ENCODE data around the gene ZBTB17.
"Not testable (repeated sequence)": the region's sequence is repeated elsewhere in the genome, so short reads cannot be mapped to it uniquely, and the experiment has no call there.

Gene ZBTB17

GRCh38 chr1:16010837-16011236, 34.9 kb upstream of the ZBTB17 start:
- DNase-seq: no peak

GRCh38 chr1:16009678-16010077, 33.8 kb upstream of the ZBTB17 start:
- DNase-seq: no peak

- peak; percentile 59 to 78 for DNase-seq
These were observed 33.1 kb upstream of the ZBTB17 start for GRCh38 chr1:16009030-16009460.

- DNase-seq: no peak
These were observed 31.9 kb upstream of the ZBTB17 start for GRCh38 chr1:16007671-16008341.

GRCh38 chr1:16006552-16007485, 30.9 kb upstream of the ZBTB17 start:
- DNase-seq: no peak

DNA sequence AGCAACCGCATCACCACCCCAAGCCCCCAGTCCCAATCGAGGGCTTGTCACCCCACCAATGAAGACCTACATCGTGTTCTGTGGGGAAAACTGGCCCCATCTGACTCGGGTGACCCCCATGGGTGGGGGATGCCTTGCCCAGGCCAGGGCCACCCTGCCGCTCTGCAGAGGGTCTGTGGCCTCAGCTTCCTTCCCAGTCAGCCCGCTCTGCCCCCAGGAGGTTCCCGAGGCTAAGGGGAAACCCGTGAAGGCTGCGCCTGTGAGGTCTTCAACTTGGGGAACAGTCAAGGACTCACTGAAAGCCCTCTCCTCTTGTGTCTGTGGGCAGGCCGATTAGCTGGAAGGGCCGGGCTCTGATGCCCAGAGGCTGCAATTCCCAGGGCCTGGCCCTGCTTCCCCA, 30.1 kb upstream of the ZBTB17 start:
- DNase-seq: no peak

DNA sequence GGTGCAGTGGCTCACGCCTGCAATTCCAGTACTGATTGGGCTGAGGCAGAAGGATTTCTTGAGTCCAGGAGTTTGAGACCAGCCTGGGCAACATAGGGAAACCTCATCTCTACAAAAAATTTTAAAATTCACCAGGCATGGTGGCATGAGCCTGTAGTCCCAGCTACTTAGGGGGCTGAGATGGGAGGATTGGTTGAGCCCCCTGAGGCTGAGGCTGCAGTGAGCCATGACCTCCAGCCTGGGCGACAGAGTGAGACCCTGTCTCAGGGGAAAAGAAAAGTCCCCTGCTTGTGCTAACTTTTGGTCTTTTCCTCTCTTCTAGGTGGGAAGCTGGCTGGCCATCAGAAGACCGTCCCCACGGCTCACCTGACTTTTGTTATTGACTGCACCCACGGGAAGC, 29.7 kb upstream of the ZBTB17 start:
- DNase-seq: no peak

DNA sequence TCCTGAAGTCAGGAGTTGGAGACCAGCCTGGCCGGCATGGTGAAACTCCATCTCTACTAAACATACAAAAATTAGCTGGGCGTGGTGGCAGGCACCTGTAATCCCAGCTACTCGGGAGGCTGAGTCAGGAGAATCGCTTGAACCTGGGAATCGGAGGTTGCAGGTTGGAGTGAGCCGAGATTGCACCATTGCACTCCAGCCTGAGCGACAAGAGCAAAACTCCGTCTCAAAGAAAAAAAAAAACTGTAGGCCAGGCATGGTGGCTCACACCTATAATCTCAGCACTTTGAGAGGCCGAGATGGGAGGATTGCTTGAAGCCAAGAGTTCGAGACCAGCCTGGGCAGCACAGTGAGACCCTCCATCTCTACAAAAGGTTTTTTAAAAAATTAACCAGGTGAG, 25.4 kb upstream of the ZBTB17 start:
- DNase-seq: not testable (repeated sequence)

DNA sequence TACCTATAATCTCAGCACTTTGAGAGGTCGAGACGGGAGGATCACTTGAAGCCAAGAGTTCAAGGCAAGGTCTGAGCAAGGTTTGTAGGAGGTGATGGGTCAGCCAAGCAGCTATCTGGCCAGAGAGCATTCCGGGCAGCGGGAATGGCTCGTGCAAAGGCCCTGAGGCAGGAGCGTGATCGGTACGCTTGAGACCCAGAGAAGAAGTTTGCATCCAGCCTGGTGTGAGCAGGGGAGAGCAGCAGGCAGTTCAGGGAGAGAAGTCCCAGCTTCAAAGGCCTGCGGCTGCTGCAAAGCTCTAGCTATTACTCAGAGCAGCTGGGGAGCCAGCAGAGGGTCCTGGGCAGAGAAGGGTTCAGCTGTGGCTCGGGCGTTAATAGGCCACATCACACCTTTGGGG, 23.0 kb upstream of the ZBTB17 start:
- no peak for DNase-seq

GRCh38 chr1:15997637-15998280, 21.9 kb upstream of the ZBTB17 start:
- DNase-seq: no peak

DNA sequence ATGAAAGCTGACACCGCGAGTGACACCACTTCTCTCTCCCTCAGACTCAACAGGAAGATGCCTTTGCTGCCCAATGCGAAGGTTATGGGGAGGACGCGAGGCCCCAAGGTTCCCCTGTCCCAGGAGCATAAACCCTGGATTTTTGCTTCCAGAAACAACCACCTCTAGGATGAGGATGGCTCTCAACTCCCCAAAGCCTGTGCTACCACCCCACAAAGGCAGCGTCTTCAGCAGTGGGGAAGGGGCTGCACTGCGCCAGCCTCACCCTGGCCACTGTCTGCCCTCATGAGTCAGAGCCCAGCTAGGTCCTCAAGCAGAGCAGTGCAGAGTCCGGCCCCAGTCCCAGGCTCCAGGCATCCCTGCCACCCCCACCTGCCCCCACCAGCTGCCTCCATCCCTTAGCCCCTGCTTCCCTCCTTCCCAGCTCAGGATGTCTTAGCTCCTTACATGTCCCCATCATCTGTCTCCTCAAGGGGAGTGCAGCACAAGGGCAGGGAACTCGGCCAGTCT, 21.2 kb upstream of the ZBTB17 start:
- no peak for DNase-seq

GRCh38 chr1:15994590-15995351, 18.9 kb upstream of the ZBTB17 start:
- DNase-seq: peak; percentile 42 to 44

GRCh38 chr1:15994081-15994480, 18.2 kb upstream of the ZBTB17 start:
- no peak for DNase-seq

DNA sequence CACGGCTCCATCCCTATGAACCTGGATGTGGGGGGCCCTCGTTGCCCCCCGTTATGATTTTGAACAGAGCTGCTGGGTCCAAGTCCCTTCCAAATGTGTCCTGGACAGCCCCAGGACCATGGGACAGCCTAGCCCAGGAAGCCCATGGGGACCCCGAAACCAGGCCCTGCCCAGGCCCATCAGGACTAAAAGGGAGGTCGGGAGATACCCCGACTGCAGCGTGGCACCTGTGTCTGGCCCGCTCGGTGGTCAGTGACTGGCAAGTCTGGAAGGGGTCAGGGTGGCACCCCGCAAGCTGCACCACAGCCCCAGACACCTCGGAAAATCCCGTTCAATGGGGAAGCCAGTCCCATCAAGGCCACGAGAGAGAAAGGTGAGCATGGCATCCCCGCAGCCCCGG, 17.8 kb upstream of the ZBTB17 start:
- no peak for DNase-seq

DNA sequence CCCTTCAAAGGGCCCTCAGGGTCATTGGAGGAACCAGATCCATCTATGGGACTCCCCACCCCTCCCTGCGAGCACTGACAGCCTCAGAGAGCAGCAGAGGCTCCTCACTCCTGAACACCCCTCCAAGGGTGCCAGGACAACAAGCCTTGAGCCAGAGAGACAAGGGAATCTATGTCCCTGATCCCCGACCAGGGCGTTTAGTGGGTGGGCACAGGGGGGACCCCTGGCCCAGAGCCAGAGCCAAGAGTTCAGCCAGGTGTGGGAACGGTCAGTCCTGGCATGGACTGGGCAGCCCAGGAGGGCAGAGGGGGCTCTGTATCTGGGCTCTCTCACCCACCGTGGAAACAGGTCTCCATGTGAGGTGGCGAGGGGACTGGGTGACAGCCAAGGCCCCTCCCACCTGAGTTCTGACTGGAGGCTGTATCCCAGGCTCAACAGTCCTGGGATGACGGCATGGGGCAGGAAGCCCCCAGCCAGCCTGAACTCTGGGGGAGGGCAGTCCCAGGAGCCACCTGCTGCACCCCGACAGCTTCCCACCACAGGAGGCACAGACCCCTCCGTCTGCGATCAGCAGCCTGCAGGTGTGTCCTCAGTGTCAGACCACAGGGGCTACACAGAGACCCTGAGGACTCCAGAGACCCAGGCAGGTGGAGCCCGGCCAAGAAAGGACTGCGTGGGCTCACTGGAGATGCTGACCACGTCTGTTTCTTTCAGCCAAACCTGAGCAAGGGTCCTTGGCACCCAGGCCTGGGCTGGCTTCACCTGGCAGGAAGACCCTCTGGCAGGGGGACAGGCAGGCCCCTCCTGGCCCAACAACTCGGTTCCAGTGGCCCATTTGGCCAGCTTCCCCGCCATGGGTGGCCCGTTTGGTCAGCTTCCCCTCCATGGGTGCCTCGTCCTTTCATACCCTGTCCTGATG, 16.9 kb upstream of the ZBTB17 start:
- no peak for DNase-seq

DNA sequence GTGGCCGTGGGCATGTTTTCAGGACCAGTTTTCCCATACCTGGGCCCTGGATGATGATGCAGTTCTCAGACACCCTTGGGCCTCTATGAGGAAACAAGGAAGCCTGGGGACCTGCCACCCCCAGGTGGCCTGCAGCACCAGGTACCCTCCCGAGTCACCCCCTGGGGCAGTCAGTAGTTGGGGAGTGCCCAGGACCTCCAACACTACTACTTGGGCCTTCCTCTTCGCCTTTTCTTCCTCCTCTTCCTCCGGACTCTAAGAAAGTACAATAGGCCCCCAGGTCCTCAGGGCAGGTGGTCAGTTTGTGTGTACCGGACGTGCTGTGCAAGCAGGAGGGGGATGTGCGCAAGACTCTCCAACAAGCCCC, 16.3 kb upstream of the ZBTB17 start:
- DNase-seq: no peak

GRCh38 chr1:15991427-15992186, 15.7 kb upstream of the ZBTB17 start:
- DNase-seq: no peak

DNA sequence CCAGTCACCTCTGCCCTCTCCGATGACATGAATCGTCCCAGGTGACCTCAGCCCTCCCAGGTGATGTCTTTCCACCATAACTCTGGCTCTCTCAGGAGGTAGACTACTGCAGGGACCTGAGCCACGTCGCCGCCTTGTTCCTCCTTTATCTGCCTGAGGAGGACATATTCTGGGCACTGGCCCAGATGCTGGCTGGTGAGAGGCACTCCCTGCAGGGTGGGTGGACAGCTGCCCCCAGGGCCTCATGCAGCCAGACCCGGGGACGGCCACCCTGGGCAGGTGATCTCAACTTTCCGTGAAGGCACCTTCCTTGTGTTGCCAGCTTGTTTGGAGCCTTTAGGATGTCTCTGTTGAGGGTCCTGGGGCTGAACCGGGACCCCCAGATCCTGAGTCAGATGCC, 13.9 kb upstream of the ZBTB17 start:
- no peak for DNase-seq

DNA sequence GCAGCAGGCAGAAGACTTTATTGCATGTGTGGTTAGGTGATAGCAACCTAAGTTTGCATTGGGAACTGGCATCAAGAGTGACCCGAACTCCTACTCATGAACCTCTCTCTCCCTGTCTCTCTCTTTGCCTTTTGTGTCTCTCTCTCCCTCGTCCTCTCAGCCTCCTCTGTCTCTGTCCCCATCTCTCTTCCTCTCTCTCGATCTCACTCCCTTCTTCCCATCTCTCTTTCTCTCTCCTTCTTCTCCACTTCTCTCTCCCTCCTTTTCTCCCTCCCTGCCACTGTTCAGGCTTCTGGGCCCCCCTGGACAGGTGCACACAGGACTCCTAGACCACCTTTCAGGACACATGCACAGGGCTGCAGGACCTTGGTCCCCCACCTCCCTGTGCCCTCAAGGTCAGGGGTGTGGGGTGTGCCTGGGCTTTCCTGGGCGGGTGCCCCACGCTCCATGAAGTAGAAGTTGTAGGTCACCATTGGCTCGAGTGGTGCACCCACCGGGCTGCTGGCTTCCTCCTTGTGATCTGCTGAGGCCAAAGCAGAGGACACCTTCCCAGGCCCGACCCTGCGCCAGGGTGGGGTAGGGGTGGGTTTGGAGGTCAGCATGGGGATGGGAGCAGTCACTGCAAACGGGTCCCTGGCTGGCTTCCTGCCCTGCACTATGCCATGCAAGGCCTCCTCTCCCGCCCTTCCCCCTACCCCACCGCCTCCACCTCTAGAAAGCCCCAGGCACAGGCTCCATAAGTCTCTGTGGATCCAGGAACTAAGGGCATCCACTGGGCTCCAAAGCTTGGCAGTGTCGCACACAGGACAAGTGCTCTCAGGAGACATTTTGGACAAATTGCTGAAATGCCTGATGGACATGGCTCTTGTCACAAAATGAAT, 13.2 kb upstream of the ZBTB17 start:
- no peak for DNase-seq
